ENCODE results near the gene ZBTB8A. TPM values are rescaled to one million over a fixed set of nuclear protein-coding genes. Genes with fewer than 3 reads are reported as not detected.

Gene ZBTB8A
- total RNA-seq = 10 to 100 TPM in 1 of 4 donors, 1 to 10 TPM in 3; 7.9 to 10.6 (median 9.1) TPM

GRCh38 chr1:32538887-32539583 is at the start of gene ZBTB8A:
Gene ZBTB8A (plus strand): TSS chr1:32539427. CDS start chr1:32592932, 53,505 bp downstream.
- no peak for TF ChIP-seq CTCF (IDR thresholded peaks at IDR 0.05; ENCODE audit: low read depth)

- TF ChIP-seq CTCF (IDR thresholded peaks at IDR 0.05; ENCODE audit: low read depth) = no peak
Measured at GRCh38 chr1:32489774-32490454, 49.3 kb upstream of the ZBTB8A start.

GRCh38 chr1:32491386-32491785 is 47.8 kb upstream of the ZBTB8A start:
- no peak for TF ChIP-seq CTCF (IDR thresholded peaks at IDR 0.05; ENCODE audit: low read depth)

GRCh38 chr1:32494196-32494595 is 45.0 kb upstream of the ZBTB8A start:
- TF ChIP-seq CTCF (IDR thresholded peaks at IDR 0.05; ENCODE audit: low read depth) = no peak

- no peak for TF ChIP-seq CTCF (IDR thresholded peaks at IDR 0.05; ENCODE audit: low read depth)
Measured at GRCh38 chr1:32494711-32495337, 44.4 kb upstream of the ZBTB8A start.

- no peak for TF ChIP-seq CTCF (IDR thresholded peaks at IDR 0.05; ENCODE audit: low read depth)
Measured at GRCh38 chr1:32496127-32496526, 43.1 kb upstream of the ZBTB8A start.

- no peak for TF ChIP-seq CTCF (IDR thresholded peaks at IDR 0.05; ENCODE audit: low read depth)
Measured at GRCh38 chr1:32498751-32499150, 40.5 kb upstream of the ZBTB8A start.

All from subcutaneous adipose tissue (tissue), 4 donors.